GM23338 (cell line): ENCODE results near the gene SCFD2.

Experiments
- CREB1 ChIP-seq: fragments of 250-450 bp; sonication (Bioruptor Pico); IDR thresholded peaks from 2 replicates; pipeline ENCODE4 v1.5.0; 2020; ENCODE audit warnings: low read depth, mild to moderate bottlenecking, moderate library complexity
- CTCF ChIP-seq, 2 experiments: fragments of 200-600 bp in 1 of 2; sonication (generic) in 1 of 2; conservative IDR thresholded peaks; 2 replicates each; pipeline versions ENCODE4 v1.5.1 to v1.6.1; 2016 to 2017; ENCODE audit warnings: antibody characterized with exemption in 2 of 2, low read depth in 2 of 2, mild to moderate bottlenecking in 2 of 2, moderate library complexity in 1 of 2
- EZH2 ChIP-seq: fragments of 200-600 bp; sonication (generic); IDR thresholded peaks from one replicate; pipeline ENCODE4 v1.8.0; 2017; ENCODE audit warnings: antibody characterized with exemption, mild to moderate bottlenecking, low read depth; ENCODE audit not compliant: unreplicated experiment
- EZH2phosphoT487 ChIP-seq: fragments of 200-600 bp; sonication (generic); IDR thresholded peaks from one replicate; pipeline ENCODE4 v1.8.1; 2018; ENCODE audit warnings: antibody characterized with exemption; ENCODE audit not compliant: unreplicated experiment
- JUNB ChIP-seq: IDR thresholded peaks from one replicate; pipeline ENCODE4 v1.6.1; 2016; ENCODE audit warnings: antibody characterized with exemption; ENCODE audit not compliant: unreplicated experiment
- NANOG ChIP-seq: IDR thresholded peaks from 2 replicates; pipeline ENCODE4 v1.6.1; 2016; ENCODE audit warnings: antibody characterized with exemption, borderline replicate concordance
- POLR2AphosphoS5 ChIP-seq: IDR thresholded peaks from 2 replicates; pipeline ENCODE4 v1.6.1; 2016; ENCODE audit warnings: antibody characterized with exemption, low read depth
- STAT1 ChIP-seq: IDR thresholded peaks from one replicate; pipeline ENCODE4 v1.6.1; 2016; ENCODE audit warnings: antibody characterized with exemption; ENCODE audit not compliant: unreplicated experiment
- ZNF114 ChIP-seq: fragments of 250-450 bp; sonication (Bioruptor Pico); IDR thresholded peaks from 2 replicates; pipeline ENCODE4 v1.5.0; 2020; ENCODE audit warnings: mild to moderate bottlenecking, moderate library complexity
- ZNF331 ChIP-seq: fragments of 250-450 bp; sonication (Bioruptor Pico); IDR thresholded peaks from 2 replicates; pipeline ENCODE4 v1.5.0; 2020; ENCODE audit warnings: low read depth, mild to moderate bottlenecking, moderate library complexity
- TF ChIP-seq, protein P1 (sequence below): IDR thresholded peaks from one replicate; pipeline ENCODE4 v1.6.1; 2018; ENCODE audit warnings: antibody characterized with exemption; ENCODE audit not compliant: unreplicated experiment
- TF ChIP-seq, protein P2 (sequence below): IDR thresholded peaks from 2 replicates; pipeline ENCODE4 v1.6.1; 2016; ENCODE audit warnings: antibody characterized with exemption
- TF ChIP-seq, protein P3 (sequence below): fragments of 250-450 bp; sonication (Bioruptor Pico); IDR thresholded peaks from 2 replicates; pipeline ENCODE4 v1.5.0; 2020; ENCODE audit warnings: mild to moderate bottlenecking, moderate library complexity

DNA sequence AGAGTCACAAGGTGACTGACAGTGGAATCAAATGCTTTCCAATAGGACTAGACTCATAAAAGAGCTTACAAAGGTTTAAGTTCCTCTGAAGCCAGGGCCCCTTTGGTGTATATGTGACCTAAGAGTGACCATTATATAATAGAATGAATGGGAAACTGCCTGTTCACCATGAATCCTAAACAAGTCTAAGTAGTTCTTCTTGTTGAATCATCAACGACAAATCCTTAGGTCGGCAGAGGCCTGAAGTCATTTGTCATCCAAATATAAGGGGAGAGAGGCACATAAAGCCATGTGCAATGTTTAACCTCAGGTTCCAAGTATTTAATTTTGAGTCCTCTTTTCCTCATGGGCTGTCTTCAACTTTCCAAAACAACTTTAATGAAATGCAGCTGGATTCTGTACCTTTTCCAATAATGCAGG lies 381.4 kb downstream of the SCFD2 start:
- no peak for TF ChIP-seq CREB1 (CRISPR knock-in tag)
- TF ChIP-seq CTCF (conservative IDR thresholded peaks at IDR 0.05; ENCODE audit: low read depth in 2 of 2), result no peak
- TF ChIP-seq EZH2, result no peak
- TF ChIP-seq, protein P1, sequence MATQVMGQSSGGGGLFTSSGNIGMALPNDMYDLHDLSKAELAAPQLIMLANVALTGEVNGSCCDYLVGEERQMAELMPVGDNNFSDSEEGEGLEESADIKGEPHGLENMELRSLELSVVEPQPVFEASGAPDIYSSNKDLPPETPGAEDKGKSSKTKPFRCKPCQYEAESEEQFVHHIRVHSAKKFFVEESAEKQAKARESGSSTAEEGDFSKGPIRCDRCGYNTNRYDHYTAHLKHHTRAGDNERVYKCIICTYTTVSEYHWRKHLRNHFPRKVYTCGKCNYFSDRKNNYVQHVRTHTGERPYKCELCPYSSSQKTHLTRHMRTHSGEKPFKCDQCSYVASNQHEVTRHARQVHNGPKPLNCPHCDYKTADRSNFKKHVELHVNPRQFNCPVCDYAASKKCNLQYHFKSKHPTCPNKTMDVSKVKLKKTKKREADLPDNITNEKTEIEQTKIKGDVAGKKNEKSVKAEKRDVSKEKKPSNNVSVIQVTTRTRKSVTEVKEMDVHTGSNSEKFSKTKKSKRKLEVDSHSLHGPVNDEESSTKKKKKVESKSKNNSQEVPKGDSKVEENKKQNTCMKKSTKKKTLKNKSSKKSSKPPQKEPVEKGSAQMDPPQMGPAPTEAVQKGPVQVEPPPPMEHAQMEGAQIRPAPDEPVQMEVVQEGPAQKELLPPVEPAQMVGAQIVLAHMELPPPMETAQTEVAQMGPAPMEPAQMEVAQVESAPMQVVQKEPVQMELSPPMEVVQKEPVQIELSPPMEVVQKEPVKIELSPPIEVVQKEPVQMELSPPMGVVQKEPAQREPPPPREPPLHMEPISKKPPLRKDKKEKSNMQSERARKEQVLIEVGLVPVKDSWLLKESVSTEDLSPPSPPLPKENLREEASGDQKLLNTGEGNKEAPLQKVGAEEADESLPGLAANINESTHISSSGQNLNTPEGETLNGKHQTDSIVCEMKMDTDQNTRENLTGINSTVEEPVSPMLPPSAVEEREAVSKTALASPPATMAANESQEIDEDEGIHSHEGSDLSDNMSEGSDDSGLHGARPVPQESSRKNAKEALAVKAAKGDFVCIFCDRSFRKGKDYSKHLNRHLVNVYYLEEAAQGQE, result no peak
- TF ChIP-seq EZH2phosphoT487, result no peak
- TF ChIP-seq STAT1, result no peak
- TF ChIP-seq, protein P2, sequence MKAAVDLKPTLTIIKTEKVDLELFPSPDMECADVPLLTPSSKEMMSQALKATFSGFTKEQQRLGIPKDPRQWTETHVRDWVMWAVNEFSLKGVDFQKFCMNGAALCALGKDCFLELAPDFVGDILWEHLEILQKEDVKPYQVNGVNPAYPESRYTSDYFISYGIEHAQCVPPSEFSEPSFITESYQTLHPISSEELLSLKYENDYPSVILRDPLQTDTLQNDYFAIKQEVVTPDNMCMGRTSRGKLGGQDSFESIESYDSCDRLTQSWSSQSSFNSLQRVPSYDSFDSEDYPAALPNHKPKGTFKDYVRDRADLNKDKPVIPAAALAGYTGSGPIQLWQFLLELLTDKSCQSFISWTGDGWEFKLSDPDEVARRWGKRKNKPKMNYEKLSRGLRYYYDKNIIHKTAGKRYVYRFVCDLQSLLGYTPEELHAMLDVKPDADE, result no peak
- no peak for TF ChIP-seq POLR2AphosphoS5
- TF ChIP-seq JUNB, result no peak
- TF ChIP-seq ZNF331 (CRISPR knock-in tag), result no peak
- TF ChIP-seq ZNF114 (CRISPR knock-in tag), result no peak
- TF ChIP-seq, protein P3, sequence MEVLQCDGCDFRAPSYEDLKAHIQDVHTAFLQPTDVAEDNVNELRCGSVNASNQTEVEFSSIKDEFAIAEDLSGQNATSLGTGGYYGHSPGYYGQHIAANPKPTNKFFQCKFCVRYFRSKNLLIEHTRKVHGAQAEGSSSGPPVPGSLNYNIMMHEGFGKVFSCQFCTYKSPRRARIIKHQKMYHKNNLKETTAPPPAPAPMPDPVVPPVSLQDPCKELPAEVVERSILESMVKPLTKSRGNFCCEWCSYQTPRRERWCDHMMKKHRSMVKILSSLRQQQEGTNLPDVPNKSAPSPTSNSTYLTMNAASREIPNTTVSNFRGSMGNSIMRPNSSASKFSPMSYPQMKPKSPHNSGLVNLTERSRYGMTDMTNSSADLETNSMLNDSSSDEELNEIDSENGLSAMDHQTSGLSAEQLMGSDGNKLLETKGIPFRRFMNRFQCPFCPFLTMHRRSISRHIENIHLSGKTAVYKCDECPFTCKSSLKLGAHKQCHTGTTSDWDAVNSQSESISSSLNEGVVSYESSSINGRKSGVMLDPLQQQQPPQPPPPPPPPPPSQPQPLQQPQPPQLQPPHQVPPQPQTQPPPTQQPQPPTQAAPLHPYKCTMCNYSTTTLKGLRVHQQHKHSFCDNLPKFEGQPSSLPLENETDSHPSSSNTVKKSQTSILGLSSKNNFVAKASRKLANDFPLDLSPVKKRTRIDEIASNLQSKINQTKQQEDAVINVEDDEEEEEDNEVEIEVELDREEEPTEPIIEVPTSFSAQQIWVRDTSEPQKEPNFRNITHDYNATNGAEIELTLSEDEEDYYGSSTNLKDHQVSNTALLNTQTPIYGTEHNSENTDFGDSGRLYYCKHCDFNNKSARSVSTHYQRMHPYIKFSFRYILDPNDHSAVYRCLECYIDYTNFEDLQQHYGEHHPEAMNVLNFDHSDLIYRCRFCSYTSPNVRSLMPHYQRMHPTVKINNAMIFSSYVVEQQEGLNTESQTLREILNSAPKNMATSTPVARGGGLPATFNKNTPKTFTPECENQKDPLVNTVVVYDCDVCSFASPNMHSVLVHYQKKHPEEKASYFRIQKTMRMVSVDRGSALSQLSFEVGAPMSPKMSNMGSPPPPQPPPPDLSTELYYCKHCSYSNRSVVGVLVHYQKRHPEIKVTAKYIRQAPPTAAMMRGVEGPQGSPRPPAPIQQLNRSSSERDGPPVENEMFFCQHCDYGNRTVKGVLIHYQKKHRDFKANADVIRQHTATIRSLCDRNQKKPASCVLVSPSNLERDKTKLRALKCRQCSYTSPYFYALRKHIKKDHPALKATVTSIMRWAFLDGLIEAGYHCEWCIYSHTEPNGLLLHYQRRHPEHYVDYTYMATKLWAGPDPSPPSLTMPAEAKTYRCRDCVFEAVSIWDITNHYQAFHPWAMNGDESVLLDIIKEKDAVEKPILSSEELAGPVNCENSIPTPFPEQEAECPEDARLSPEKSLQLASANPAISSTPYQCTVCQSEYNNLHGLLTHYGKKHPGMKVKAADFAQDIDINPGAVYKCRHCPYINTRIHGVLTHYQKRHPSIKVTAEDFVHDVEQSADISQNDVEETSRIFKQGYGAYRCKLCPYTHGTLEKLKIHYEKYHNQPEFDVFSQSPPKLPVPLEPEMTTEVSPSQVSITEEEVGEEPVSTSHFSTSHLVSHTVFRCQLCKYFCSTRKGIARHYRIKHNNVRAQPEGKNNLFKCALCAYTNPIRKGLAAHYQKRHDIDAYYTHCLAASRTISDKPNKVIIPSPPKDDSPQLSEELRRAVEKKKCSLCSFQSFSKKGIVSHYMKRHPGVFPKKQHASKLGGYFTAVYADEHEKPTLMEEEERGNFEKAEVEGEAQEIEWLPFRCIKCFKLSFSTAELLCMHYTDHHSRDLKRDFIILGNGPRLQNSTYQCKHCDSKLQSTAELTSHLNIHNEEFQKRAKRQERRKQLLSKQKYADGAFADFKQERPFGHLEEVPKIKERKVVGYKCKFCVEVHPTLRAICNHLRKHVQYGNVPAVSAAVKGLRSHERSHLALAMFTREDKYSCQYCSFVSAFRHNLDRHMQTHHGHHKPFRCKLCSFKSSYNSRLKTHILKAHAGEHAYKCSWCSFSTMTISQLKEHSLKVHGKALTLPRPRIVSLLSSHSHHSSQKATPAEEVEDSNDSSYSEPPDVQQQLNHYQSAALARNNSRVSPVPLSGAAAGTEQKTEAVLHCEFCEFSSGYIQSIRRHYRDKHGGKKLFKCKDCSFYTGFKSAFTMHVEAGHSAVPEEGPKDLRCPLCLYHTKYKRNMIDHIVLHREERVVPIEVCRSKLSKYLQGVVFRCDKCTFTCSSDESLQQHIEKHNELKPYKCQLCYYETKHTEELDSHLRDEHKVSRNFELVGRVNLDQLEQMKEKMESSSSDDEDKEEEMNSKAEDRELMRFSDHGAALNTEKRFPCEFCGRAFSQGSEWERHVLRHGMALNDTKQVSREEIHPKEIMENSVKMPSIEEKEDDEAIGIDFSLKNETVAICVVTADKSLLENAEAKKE (CRISPR knock-in tag), result no peak
- TF ChIP-seq NANOG, result no peak
